ENCODE results near the gene KIF3A. TPM values are rescaled to one million over a fixed set of nuclear protein-coding genes. Genes with fewer than 3 reads are reported as not detected.
A peak's percentile ranks its signal among the peaks of the same experiment; 100 is the strongest.

Gene KIF3A
- total RNA-seq, 6 experiments from 2014 or later: 1.3 to 4.2 (median 2.1) TPM

DNA sequence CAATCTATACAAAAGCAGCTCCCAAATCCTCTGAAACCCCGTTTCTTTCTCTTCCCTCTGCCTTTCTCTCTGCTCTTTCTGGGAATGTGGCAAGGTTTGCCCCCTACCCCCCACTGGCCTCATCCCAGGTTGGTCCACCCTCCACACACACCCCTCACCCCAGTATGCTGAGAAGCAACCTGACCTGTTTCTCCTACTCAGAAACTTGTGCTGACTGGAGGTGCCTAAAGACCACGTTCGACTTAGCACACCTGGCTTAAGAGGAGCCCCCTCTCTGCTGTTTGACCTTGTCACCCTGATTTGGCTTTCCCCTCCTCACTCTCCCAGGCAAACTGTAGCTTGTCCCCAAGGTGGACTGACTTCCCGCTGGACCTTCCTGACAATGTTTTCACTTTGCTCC is 40.8 kb upstream of the KIF3A start:
- H3K36me3 ChIP-seq: no peaks in the 10 kb centered on the region
- no peaks in the 10 kb centered on the region for H3K9me3 ChIP-seq
- intact Hi-C loops (cut with DNase I): no loop called here
- H3K27ac ChIP-seq: no peak overlapping the region
- H3K4me1 ChIP-seq: peaks cover 0 to 5% (median 0%) of the 10 kb centered on the region in 4 donors
- 86% methylated on average over 4 of the region's 4 CpGs for WGBS (ENCODE audit: insufficient coverage, low coverage, low lambda C conversion rate, missing lambda C conversion rate)
- H3K4me3 ChIP-seq: peak overlapping the region in 2 of 3 donors; percentile 78
- no peaks in the 10 kb centered on the region for H3K27me3 ChIP-seq
- DNase-seq: no peak
- TF ChIP-seq POLR2A (IDR thresholded peaks at IDR 0.05): no peak
- TF ChIP-seq, protein P1, sequence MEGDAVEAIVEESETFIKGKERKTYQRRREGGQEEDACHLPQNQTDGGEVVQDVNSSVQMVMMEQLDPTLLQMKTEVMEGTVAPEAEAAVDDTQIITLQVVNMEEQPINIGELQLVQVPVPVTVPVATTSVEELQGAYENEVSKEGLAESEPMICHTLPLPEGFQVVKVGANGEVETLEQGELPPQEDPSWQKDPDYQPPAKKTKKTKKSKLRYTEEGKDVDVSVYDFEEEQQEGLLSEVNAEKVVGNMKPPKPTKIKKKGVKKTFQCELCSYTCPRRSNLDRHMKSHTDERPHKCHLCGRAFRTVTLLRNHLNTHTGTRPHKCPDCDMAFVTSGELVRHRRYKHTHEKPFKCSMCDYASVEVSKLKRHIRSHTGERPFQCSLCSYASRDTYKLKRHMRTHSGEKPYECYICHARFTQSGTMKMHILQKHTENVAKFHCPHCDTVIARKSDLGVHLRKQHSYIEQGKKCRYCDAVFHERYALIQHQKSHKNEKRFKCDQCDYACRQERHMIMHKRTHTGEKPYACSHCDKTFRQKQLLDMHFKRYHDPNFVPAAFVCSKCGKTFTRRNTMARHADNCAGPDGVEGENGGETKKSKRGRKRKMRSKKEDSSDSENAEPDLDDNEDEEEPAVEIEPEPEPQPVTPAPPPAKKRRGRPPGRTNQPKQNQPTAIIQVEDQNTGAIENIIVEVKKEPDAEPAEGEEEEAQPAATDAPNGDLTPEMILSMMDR (IDR thresholded peaks at IDR 0.05): no peak
- ATAC-seq: no peak

DNA sequence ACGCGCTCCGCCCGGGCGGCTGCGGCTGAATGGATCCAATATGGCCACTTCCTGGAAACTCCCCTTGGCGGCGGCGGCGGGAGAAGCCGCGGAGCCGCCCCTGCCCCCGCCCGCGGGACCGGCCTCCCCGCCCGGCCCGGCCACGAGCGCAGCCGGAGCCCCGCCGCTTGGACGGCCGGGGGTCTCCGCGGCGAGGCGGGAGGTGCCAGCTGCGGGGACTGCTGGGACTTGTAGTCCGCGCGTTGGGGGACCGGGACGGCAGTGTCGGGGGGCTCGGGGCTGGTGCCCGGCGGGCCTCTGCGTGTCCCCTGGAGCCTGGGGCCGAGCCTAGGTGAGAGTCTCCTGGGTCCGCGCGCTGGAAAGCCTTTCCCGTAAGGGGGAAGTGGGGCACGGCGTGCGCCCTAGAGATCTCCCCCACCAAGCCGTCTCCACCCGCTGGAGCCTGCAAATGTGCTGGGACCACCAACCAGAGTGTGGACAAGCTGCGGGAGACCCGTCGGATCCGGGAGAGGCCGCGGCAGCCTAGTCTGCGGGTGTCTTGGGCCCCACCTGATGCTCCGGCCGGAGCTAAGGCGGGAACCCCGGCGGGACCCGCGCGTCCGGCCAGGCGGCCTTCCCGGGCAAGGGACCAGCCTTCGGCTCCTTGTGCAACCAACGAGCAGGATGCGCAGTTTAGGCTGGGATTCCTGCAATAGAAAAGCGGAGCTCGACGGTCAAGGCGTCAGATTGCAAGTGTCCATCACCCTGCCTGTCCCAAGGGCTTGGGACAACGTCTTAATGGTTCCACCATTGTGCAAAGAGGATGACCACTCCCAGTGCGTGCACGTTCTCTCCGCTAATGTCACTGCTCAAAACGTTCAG is 40.1 kb upstream of the KIF3A start, which contains the start of gene SEPTIN8:
Gene SEPTIN8, minus strand, starts transcription at position 31 of the 861 bp plus-strand sequence. CDS start 102 bp downstream, outside the sequence.
- TF ChIP-seq POLR2A (IDR thresholded peaks at IDR 0.05): no peak
- Histone ChIP-seq H3K27me3 (no peaks in the 10 kb centered on the region), H3K27ac (peak within 1 kb of the TSS; percentile 40 to 55 (median 51)), H3K9me3 (no peaks in the 10 kb centered on the region), H3K4me3 (peak within 1 kb of the TSS; percentile 78 to 93 (median 78)), H3K36me3 (no peaks in the 10 kb centered on the region), H3K4me1 (peaks cover 0 to 5% (median 0%) of the 10 kb centered on the region in 4 donors)
- WGBS (ENCODE audit: insufficient coverage, low coverage, low lambda C conversion rate, missing lambda C conversion rate): 32% methylated on average over 7 of the region's 82 CpGs
- peak; percentile 77 to 82 (median 78) for ATAC-seq
- intact Hi-C loops (cut with DNase I): no loop called here
- DNase-seq: peak; percentile 60 to 67 (median 61)

DNA sequence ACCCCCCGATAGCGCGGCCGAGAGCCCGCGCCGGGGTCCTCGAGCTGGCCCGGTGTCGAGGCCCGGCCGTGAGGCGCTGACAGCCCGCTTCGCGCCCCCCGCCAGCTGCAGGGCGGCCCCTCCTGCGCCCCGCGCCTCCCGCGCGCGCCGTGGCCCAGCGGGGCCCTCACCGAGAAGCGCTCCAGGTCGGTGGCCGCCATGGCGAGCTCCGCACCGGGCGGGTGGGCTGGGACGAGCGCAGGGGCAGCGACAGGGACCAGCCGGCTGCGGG is 39.5 kb upstream of the KIF3A start:
- TF ChIP-seq, protein P1 (IDR thresholded peaks at IDR 0.05): no peak
- Histone ChIP-seq H3K9me3 (no peaks in the 10 kb centered on the region), H3K36me3 (no peaks in the 10 kb centered on the region), H3K27me3 (no peaks in the 10 kb centered on the region), H3K4me1 (peaks cover 0 to 5% (median 0%) of the 10 kb centered on the region in 4 donors), H3K27ac (peak overlapping the region; percentile 40 to 55 (median 51)), H3K4me3 (peak overlapping the region; percentile 78 to 93 (median 78))
- DNase-seq: no peak
- no CpG with 5 or more reads among the region's 40 CpGs for WGBS (ENCODE audit: insufficient coverage, low coverage, low lambda C conversion rate, missing lambda C conversion rate)
- no peak for ATAC-seq
- intact Hi-C loops (cut with DNase I): no loop called here

DNA sequence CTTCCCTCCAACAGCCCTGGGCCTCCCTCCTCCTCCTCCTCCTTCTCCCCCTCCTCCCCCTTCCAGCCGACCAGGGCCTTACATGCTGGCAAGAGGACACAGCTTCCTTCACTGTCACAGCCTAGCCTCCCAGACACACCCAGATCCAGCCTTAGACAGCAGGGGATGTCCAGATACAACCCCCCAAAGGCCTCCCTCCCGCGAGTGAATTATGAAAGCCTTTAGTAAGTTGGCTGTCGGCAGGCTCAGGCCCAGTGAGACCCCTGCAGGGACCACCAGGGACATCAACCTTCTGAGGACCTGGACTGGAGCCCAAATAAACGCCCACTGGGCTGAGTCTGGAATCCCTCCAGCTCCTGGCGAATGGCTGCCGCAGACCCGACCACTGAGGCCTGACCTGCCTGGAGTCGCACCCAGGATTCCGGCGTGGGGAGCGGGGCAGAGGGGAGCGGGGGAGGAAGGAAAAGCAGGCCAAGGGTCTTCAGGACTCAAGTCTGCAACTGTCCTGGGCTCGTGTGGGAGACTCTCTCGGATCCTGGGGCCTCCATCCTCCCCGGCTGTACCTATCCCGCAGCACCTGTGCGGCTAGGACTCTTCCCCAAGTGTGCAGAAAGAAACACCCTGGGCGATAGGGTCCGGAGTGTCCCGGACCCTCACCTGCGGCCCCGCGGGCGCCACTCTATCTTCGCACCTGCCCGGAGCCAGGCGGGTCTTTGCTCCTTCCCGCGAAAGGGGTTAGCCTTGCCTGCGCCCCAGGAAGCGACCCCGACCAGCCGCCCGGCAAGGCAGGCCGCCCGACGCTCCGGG is 39.0 kb upstream of the KIF3A start:
- Histone ChIP-seq H3K36me3 (no peaks in the 10 kb centered on the region), H3K4me3 (peak overlapping the region; percentile 78 to 93 (median 78)), H3K4me1 (peaks cover 0 to 5% (median 0%) of the 10 kb centered on the region in 4 donors), H3K27me3 (no peaks in the 10 kb centered on the region), H3K9me3 (no peaks in the 10 kb centered on the region), H3K27ac (peak overlapping the region; percentile 40 to 55 (median 51))
- ATAC-seq (peak; percentile 6 to 34 (median 10)), DNase-seq (no peak)
- no peak for TF ChIP-seq POLR2A (IDR thresholded peaks at IDR 0.05)
- TF ChIP-seq, protein P1 (IDR thresholded peaks at IDR 0.05): no peak
- intact Hi-C loops (cut with DNase I): no loop called here
- WGBS (ENCODE audit: insufficient coverage, low coverage, low lambda C conversion rate, missing lambda C conversion rate): 10% methylated on average over 2 of the region's 39 CpGs
